ENCODE data around the gene WHAMM. TPM values are rescaled to one million over a fixed set of nuclear protein-coding genes. Genes with fewer than 3 reads are reported as not detected.

WHAMM gene
- total and polyA plus RNA-seq, 2 of the 4 experiments (the other 2 are of a cell fraction) = 1.4 to 4.1 TPM

DNA sequence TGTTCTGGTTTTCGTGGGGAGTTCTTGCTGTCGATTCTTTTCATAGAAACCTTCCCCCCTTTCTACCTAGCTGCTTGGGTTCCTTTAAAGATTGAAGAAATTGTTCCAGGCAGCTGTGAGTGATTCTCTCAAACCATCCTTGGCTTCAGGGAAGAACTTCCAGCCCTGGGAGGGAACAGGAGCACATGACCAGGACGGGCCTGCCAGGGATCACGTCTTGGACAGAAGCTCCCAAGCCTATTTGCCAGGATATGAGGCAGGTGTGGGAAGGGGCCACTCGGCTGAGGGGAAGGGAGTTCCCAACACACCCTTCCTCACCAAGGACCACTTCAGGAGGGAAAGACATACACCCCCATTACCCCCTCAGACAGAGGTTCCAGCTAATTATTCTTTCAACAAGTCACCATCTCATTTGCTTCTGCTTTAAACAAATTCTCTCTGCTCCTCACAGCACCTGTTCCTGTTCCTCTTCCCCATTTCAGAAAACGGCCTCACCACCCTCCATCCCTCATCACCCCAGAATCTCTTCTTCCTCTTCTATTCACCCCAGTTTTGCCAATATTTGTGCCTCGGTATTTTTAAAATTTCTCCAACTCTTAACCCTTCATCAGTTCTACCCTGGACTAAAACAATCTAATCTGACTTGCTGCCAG, 62.5 kb downstream of the WHAMM start:
- no peak overlapping the region for H3K27ac ChIP-seq (ENCODE audit: insufficient read depth, low read length)
- no peak for DNase-seq
- H2BK120ac ChIP-seq (ENCODE audit: low read depth, low read length) = no peak overlapping the region
- no peak overlapping the region for H3K4me2 ChIP-seq (ENCODE audit: low read depth, low read length)
- H2BK20ac ChIP-seq (ENCODE audit: low read depth, low read length) = no peak overlapping the region
- intact Hi-C loops (cut with micrococcal nuclease) (no loop called here), in situ Hi-C loops (cut with MboI; ENCODE audit: low sequenced_read_pairs) (no loop called here), dilution Hi-C loops (cut with HindIII; ENCODE audit: low sequenced_read_pairs, unreplicated experiment) (no loop called here)
- H4K91ac ChIP-seq (ENCODE audit: insufficient read depth, low read depth, low read length) = no peak overlapping the region
- no peak overlapping the region for H3K4ac ChIP-seq (ENCODE audit: low read depth, low read length)
- H2AFZ ChIP-seq (replicated peaks; ENCODE audit: low read length, poor library complexity) = no peak overlapping the region
- no peak overlapping the region for H3K18ac ChIP-seq (ENCODE audit: low read depth, low read length)
- H3K27me3 ChIP-seq (ENCODE audit: control insufficient read depth, insufficient read depth, low read length) = no peaks in the 10 kb centered on the region
- no peak overlapping the region for H3K56ac ChIP-seq (ENCODE audit: extremely low read depth, insufficient read depth, low read length)
- H2BK5ac ChIP-seq (ENCODE audit: low read depth, low read length, poor library complexity, severe bottlenecking) = no peak overlapping the region
- H4K20me1 ChIP-seq (ENCODE audit: insufficient read depth, low read length) = no peaks in the 10 kb centered on the region
- no peak overlapping the region for H3K23ac ChIP-seq (ENCODE audit: low read depth, low read length)
- no peak overlapping the region for H3K14ac ChIP-seq (replicated peaks; ENCODE audit: low read depth, low read length)
- no peak overlapping the region for H2AK9ac ChIP-seq (replicated peaks; ENCODE audit: low read depth, low read length, poor library complexity)
- POLR2A ChIA-PET (ENCODE audit: unreplicated experiment) = no interaction called here
- H3K4me3 ChIP-seq (ENCODE audit: insufficient read depth, low read depth, low read length) = no peak overlapping the region
- H3K9me3 ChIP-seq (ENCODE audit: control insufficient read depth, insufficient read depth, low read length) = no peaks in the 10 kb centered on the region
- no peak overlapping the region for H2BK15ac ChIP-seq (ENCODE audit: low read depth, low read length)
- H3K79me1 ChIP-seq (ENCODE audit: low read depth in 1 of 2, low read length in 2 of 2) = no peaks in the 10 kb centered on the region
- no peaks in the 10 kb centered on the region for H3K36me3 ChIP-seq (ENCODE audit: control insufficient read depth, insufficient read depth, low read length)
- WGBS, 2 experiments (ENCODE audit: extremely low coverage in 2 of 2, insufficient read length in 1 of 2) = no CpG with 5 or more reads among the region's 7 CpGs
- BruUV-seq (replicated peaks) = no TSS peak
- no peak overlapping the region for H3K9ac ChIP-seq (ENCODE audit: low read depth, low read length)
- peaks cover 4% of the 10 kb centered on the region; the same call in 1 of the 2 replicates for H3K9me1 ChIP-seq (ENCODE audit: insufficient read depth, low read length)
- no peak for ATAC-seq (ENCODE audit: low read depth)
- no peak overlapping the region for H4K5ac ChIP-seq (ENCODE audit: low read depth, low read length)
- H3K4me1 ChIP-seq (ENCODE audit: control insufficient read depth, insufficient read depth, low read length) = 0 out of 2 replicates have a peak, but pooled peaks cover 1% of the 10 kb centered on the region
- no peak overlapping the region for H4K8ac ChIP-seq (ENCODE audit: low read depth in 2 of 2, low read length in 2 of 2)
- CTCF ChIA-PET = no interaction called here
- TF ChIP-seq MAFK (IDR thresholded peaks at IDR 0.05; ENCODE audit: low read depth, low read length) (no peak), CHD1 (IDR thresholded peaks at IDR 0.05; ENCODE audit: low read depth, low read length) (no peak)
- H2AK5ac ChIP-seq (ENCODE audit: low read depth, low read length) = no peak overlapping the region
